ENCODE results near the gene NTM.

NTM gene

GRCh38 chr11:132200353-132200936, 830.0 kb downstream of the NTM start:
- Histone ChIP-seq H3K9me3 (ENCODE audit: control insufficient read depth, low read length) (peaks cover 1% of the 10 kb centered on the region), H4K91ac (ENCODE audit: low read length) (no peak overlapping the region), H3K9ac (ENCODE audit: low read length) (no peak overlapping the region), H2AK5ac (ENCODE audit: low read length, severe bottlenecking) (no peak overlapping the region), H3K4me1 (ENCODE audit: control insufficient read depth, insufficient read depth, low read depth, low read length) (peaks cover 6% of the 10 kb centered on the region), H3K4me3 (ENCODE audit: insufficient read depth in 1 of 2, low read depth in 1 of 2, low read length in 2 of 2) (no peak overlapping the region), H2BK12ac (ENCODE audit: low read length in 2 of 2) (no peak overlapping the region), H4K8ac (ENCODE audit: low read length) (no peak overlapping the region), H3K18ac (ENCODE audit: low read depth in 1 of 2, low read length in 2 of 2) (no peak overlapping the region), H3K4me2 (ENCODE audit: low read length, poor library complexity, severe bottlenecking) (no peak overlapping the region), H3K14ac (ENCODE audit: low read length in 2 of 2) (peak overlapping the region in 1 of 2 experiments; percentile 42), H2BK120ac (ENCODE audit: low read depth, low read length) (no peak overlapping the region), H3K27ac (ENCODE audit: low read length, poor library complexity, severe bottlenecking) (no peak overlapping the region), H2BK15ac (ENCODE audit: low read depth, poor library complexity, severe bottlenecking) (no peak overlapping the region), H3K79me1 (replicated peaks; ENCODE audit: low read length, poor library complexity, severe bottlenecking) (peaks cover 19% of the 10 kb centered on the region), H3K23ac (ENCODE audit: low read length in 2 of 2) (no peak overlapping the region), H3K36me3 (ENCODE audit: control insufficient read depth in 1 of 2, insufficient read depth in 2 of 2, low read depth in 1 of 2, low read length in 2 of 2) (peaks cover 0 to 9% of the 10 kb centered on the region in 2 experiments), H3K4ac (ENCODE audit: low read depth in 1 of 2, low read length in 2 of 2) (no peak overlapping the region), H3K27me3 (ENCODE audit: control insufficient read depth in 1 of 2, insufficient read depth in 1 of 2, low read length in 2 of 2) (no peaks in the 10 kb centered on the region), H2BK5ac (ENCODE audit: low read depth, low read length, poor library complexity, severe bottlenecking) (no peak overlapping the region), H2AFZ (ENCODE audit: low read depth, low read length) (no peak overlapping the region)
- DNase-seq: no peak
- WGBS: 51% methylated on average over 6 of the region's 6 CpGs

- peaks cover 6% of the 10 kb centered on the region for H3K4me1 ChIP-seq (ENCODE audit: control insufficient read depth, insufficient read depth, low read depth, low read length)
- no peak for DNase-seq
- no peaks in the 10 kb centered on the region for H3K9me3 ChIP-seq (ENCODE audit: control insufficient read depth, low read length)
- no peak overlapping the region for H2AK5ac ChIP-seq (ENCODE audit: low read length, severe bottlenecking)
- 82% methylated on average over 3 of the region's 3 CpGs for WGBS
- H3K23ac ChIP-seq (ENCODE audit: low read length in 2 of 2): no peak overlapping the region
- H4K8ac ChIP-seq (ENCODE audit: low read length): no peak overlapping the region
- H3K36me3 ChIP-seq (ENCODE audit: control insufficient read depth in 1 of 2, insufficient read depth in 2 of 2, low read depth in 1 of 2, low read length in 2 of 2): peaks cover 0 to 12% of the 10 kb centered on the region in 2 experiments
- no peak overlapping the region for H3K4me3 ChIP-seq (ENCODE audit: insufficient read depth in 1 of 2, low read depth in 1 of 2, low read length in 2 of 2)
- H3K18ac ChIP-seq (ENCODE audit: low read depth in 1 of 2, low read length in 2 of 2): no peak overlapping the region
- H2BK15ac ChIP-seq (ENCODE audit: low read depth, poor library complexity, severe bottlenecking): no peak overlapping the region
- H3K79me1 ChIP-seq (replicated peaks; ENCODE audit: low read length, poor library complexity, severe bottlenecking): peaks cover 29% of the 10 kb centered on the region
- H2BK5ac ChIP-seq (ENCODE audit: low read depth, low read length, poor library complexity, severe bottlenecking): no peak overlapping the region
- no peak overlapping the region for H2BK12ac ChIP-seq (ENCODE audit: low read length in 2 of 2)
- no peak overlapping the region for H3K27ac ChIP-seq (ENCODE audit: low read length, poor library complexity, severe bottlenecking)
- no peak overlapping the region for H4K91ac ChIP-seq (ENCODE audit: low read length)
- no peak overlapping the region for H3K4me2 ChIP-seq (ENCODE audit: low read length, poor library complexity, severe bottlenecking)
- no peak overlapping the region for H3K4ac ChIP-seq (ENCODE audit: low read depth in 1 of 2, low read length in 2 of 2)
- no peak overlapping the region for H2AFZ ChIP-seq (ENCODE audit: low read depth, low read length)
- no peak overlapping the region for H3K14ac ChIP-seq (ENCODE audit: low read length in 2 of 2)
- H3K9ac ChIP-seq (ENCODE audit: low read length): no peak overlapping the region
- H3K27me3 ChIP-seq (ENCODE audit: control insufficient read depth in 1 of 2, insufficient read depth in 1 of 2, low read length in 2 of 2): no peaks in the 10 kb centered on the region
- no peak overlapping the region for H2BK120ac ChIP-seq (ENCODE audit: low read depth, low read length)
Observed at GRCh38 chr11:132202621-132203020, 832.2 kb downstream of the NTM start.

GRCh38 chr11:132205006-132205405, 834.6 kb downstream of the NTM start:
- Histone ChIP-seq H2AK5ac (ENCODE audit: low read length, severe bottlenecking) (no peak overlapping the region), H4K8ac (ENCODE audit: low read length) (no peak overlapping the region)
- WGBS: 97% methylated on average over 4 of the region's 4 CpGs

GRCh38 chr11:132205496-132205895, 835.1 kb downstream of the NTM start:
- Histone ChIP-seq H2AFZ (ENCODE audit: low read depth, low read length) (no peak overlapping the region), H3K79me1 (replicated peaks; ENCODE audit: low read length, poor library complexity, severe bottlenecking) (peaks cover 33% of the 10 kb centered on the region), H3K4me2 (ENCODE audit: low read length, poor library complexity, severe bottlenecking) (no peak overlapping the region), H3K27me3 (ENCODE audit: control insufficient read depth in 1 of 2, insufficient read depth in 1 of 2, low read length in 2 of 2) (no peaks in the 10 kb centered on the region), H4K8ac (ENCODE audit: low read length) (no peak overlapping the region), H3K4me1 (ENCODE audit: control insufficient read depth, insufficient read depth, low read depth, low read length) (peaks cover 7% of the 10 kb centered on the region), H3K9me3 (ENCODE audit: control insufficient read depth, low read length) (no peaks in the 10 kb centered on the region), H4K91ac (ENCODE audit: low read length) (no peak overlapping the region), H3K27ac (ENCODE audit: low read length, poor library complexity, severe bottlenecking) (no peak overlapping the region), H2BK12ac (ENCODE audit: low read length in 2 of 2) (no peak overlapping the region), H3K9ac (ENCODE audit: low read length) (no peak overlapping the region), H2AK5ac (ENCODE audit: low read length, severe bottlenecking) (no peak overlapping the region), H3K23ac (ENCODE audit: low read length in 2 of 2) (no peak overlapping the region), H3K4me3 (ENCODE audit: insufficient read depth in 1 of 2, low read depth in 1 of 2, low read length in 2 of 2) (no peak overlapping the region), H2BK15ac (ENCODE audit: low read depth, poor library complexity, severe bottlenecking) (no peak overlapping the region), H3K18ac (ENCODE audit: low read depth in 1 of 2, low read length in 2 of 2) (no peak overlapping the region), H3K4ac (ENCODE audit: low read depth in 1 of 2, low read length in 2 of 2) (no peak overlapping the region), H2BK5ac (ENCODE audit: low read depth, low read length, poor library complexity, severe bottlenecking) (no peak overlapping the region), H3K14ac (ENCODE audit: low read length in 2 of 2) (no peak overlapping the region), H2BK120ac (ENCODE audit: low read depth, low read length) (no peak overlapping the region), H3K36me3 (ENCODE audit: control insufficient read depth in 1 of 2, insufficient read depth in 2 of 2, low read depth in 1 of 2, low read length in 2 of 2) (peaks cover 0 to 12% of the 10 kb centered on the region in 2 experiments)
- no peak for DNase-seq
- WGBS: 75% methylated on average over 3 of the region's 3 CpGs

More at GRCh38 chr11:132205006-132205405, 834.6 kb downstream of the NTM start:
- Histone ChIP-seq H3K4me1 (ENCODE audit: control insufficient read depth, insufficient read depth, low read depth, low read length) (peaks cover 8% of the 10 kb centered on the region), H3K36me3 (ENCODE audit: control insufficient read depth in 1 of 2, insufficient read depth in 2 of 2, low read depth in 1 of 2, low read length in 2 of 2) (peaks cover 0 to 13% of the 10 kb centered on the region in 2 experiments), H3K9ac (ENCODE audit: low read length) (no peak overlapping the region), H3K18ac (ENCODE audit: low read depth in 1 of 2, low read length in 2 of 2) (no peak overlapping the region), H2BK120ac (ENCODE audit: low read depth, low read length) (no peak overlapping the region), H2BK15ac (ENCODE audit: low read depth, poor library complexity, severe bottlenecking) (no peak overlapping the region), H2BK5ac (ENCODE audit: low read depth, low read length, poor library complexity, severe bottlenecking) (no peak overlapping the region), H3K79me1 (replicated peaks; ENCODE audit: low read length, poor library complexity, severe bottlenecking) (peaks cover 32% of the 10 kb centered on the region), H3K4me2 (ENCODE audit: low read length, poor library complexity, severe bottlenecking) (no peak overlapping the region), H3K4ac (ENCODE audit: low read depth in 1 of 2, low read length in 2 of 2) (no peak overlapping the region), H3K27me3 (ENCODE audit: control insufficient read depth in 1 of 2, insufficient read depth in 1 of 2, low read length in 2 of 2) (no peaks in the 10 kb centered on the region), H3K23ac (ENCODE audit: low read length in 2 of 2) (no peak overlapping the region), H4K91ac (ENCODE audit: low read length) (no peak overlapping the region), H3K14ac (ENCODE audit: low read length in 2 of 2) (no peak overlapping the region), H2AFZ (ENCODE audit: low read depth, low read length) (no peak overlapping the region), H3K9me3 (ENCODE audit: control insufficient read depth, low read length) (no peaks in the 10 kb centered on the region), H3K4me3 (ENCODE audit: insufficient read depth in 1 of 2, low read depth in 1 of 2, low read length in 2 of 2) (no peak overlapping the region), H2BK12ac (ENCODE audit: low read length in 2 of 2) (no peak overlapping the region), H3K27ac (ENCODE audit: low read length, poor library complexity, severe bottlenecking) (no peak overlapping the region)
- DNase-seq: no peak

Data from mesenchymal stem cell (in vitro differentiated cells and primary cell).